ENCODE data around the gene PLA2G2D. TPM values are rescaled to one million over a fixed set of nuclear protein-coding genes. Genes with fewer than 3 reads are reported as not detected.
A peak's percentile ranks its signal among the peaks of the same experiment; 100 is the strongest.

The PLA2G2D gene
- total RNA-seq, 1 experiment from 2014 or later = not detected

DNA sequence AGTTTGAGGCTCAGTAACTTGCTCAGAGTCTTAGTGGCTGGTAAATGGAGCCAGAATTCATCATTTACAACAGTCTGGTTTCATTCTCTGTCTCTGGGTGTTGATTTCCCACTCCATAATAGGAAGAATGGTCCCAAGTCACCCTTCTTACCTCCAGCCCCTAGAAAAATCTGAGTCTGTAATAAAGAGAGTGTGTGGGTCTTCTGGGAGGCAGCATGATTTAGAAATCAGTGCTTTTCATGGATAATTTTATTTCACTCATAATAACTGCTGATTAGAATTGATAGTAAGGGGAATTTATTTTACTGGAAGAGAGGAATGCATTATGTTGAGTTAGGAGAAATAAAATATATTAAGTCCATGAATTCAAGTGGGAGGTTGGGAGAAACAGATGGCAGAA, 2.1 kb downstream of the PLA2G2D start:
- DNase-seq (ENCODE audit: extremely low read depth, low read depth) = no peak

DNA sequence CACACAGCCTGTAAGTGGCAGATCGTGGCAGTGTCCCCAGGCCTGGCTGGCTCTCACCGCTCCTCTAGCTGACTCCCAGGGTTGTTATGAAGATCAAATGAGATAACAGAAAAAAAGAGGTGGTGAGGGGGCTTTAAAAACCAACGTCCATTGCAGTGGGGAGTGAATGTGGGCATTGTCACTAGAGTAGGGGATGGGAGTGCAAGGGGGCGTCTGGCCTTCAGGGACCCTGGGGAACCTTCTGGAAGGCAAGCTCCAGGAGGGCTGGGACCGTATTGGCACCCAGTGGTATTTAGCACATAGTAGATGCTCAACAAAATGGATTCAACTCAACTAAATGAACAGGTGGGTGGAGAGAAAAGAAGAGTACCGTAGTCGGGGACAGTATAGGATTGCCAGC, 3.4 kb downstream of the PLA2G2D start:
- DNase-seq (ENCODE audit: extremely low read depth, low read depth) = no peak

DNA sequence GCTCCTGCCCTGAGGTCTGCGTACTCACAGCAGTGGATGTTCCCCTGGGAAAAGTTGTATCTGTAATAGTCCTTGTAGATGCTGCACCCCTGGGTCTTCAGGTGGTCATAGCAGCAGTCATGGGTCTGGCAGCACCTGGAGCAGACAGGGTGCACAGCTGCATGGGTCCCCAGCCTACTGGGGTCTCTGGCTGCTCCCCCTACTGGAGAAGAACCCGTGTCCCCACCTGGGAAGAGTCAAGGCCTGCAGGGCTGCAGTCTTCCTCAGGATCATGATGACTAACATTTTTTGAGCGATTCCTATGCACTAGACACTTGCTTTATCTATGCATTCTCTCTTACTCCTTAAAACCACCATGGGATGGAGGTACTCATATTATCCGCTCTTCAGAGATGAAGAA, 3.9 kb downstream of the PLA2G2D start:
- DNase-seq (ENCODE audit: extremely low read depth, low read depth) = no peak

DNA sequence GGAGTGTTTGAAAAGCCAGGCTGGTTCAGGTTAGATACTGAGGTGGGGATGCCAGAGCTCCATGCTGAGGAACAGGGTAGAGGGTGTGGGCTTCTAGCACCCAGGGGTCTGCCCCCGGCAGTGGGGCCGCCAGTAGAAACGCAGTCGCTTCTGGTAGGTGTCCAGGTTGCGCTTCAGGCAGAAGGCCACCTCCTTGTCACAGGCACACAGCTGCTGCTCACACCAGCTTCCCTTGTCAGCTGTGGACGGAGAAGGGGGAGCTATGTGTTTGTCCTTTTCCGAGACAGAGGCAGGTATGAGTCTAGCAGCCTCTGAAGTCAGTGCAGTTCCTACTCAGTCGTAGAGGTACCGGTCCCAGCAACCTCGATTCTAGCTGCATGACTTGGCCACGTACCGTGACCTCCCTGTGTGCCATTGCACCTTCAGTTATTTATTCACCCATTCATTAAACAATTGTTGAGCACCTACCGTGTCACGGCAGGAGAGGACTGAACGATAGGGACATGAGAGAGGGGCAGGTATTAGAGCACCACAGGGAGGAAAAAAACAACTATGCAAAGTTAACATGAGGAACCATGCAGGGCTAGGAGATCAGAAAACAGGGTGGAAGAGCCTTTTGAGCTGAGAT, 5.2 kb downstream of the PLA2G2D start:
- no peak for DNase-seq (ENCODE audit: extremely low read depth, low read depth)

DNA sequence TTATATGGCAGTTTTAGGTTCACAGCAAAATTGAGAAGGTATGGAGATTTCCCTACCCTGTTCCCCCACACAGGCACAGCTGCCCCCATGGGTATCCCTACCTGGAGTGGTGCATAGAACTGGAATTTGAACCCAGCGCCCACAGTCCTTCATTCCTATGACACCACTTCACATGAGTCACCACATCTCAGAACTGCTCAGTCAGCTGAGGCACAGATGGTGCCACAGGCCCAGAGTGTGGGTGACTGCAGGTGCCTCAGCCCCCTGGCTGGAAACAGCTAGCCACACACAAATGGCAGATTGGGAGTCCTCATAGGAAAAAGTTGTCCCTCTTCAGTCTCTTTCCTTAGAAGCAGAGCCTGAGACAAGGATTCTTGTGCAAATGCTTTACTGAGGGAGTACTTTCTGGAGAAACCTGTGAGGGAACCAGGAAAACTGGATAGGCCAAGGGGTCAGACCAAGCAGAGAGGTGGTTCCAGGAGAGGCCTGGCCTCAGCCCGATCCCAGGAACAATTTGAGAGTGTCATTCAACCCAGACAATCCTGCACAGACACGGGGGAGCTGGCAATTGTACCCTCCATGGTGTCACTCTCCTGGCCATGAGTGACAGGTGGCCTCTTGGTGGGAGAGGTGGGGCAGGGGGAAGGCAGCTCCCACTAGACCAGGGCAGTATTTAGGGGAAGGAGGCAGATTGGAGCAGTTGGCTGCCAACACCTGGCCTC, 6.9 kb downstream of the PLA2G2D start:
- no peak for DNase-seq (ENCODE audit: extremely low read depth, low read depth)

DNA sequence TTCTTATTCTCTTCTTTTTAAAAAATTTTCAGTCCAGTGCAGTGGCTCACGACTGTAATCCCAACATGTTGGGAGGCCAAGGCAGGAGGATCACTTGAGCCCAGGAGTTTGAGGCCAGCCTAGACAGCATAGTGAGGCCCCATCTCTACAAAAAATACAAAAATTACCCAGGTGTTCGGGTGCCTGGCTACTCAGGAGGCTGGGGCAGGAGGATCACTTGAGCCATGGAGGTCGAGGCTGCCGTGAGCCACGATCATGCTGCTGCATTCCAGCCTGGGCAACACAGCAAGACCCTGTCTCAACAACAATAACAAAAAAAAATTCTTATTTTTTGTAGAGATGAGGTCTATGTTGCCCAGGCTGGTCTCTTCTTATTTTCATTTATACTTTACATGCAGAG, 7.9 kb downstream of the PLA2G2D start:
- no peak for DNase-seq (ENCODE audit: extremely low read depth, low read depth)

DNA sequence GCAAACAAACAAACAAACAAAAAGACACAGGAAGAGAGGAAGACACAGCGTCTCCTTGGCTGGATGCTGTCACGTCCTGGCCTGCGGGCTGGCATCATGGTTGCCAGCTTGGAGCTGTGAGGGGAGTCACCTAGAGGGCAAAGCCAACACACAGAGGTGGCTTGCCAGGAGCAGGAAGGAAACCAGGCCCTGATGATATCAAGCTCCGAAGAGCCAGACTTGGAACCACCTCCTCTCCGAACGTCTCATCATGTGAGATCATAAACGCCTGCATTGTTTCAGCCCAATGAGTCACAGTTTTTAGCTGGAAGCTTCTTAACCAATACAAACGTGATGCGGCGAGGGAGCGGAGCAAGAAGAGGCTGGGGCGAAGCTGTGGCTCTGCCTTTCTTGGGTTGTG, 8.7 kb downstream of the PLA2G2D start:
- DNase-seq (ENCODE audit: extremely low read depth, low read depth) = no peak

DNA sequence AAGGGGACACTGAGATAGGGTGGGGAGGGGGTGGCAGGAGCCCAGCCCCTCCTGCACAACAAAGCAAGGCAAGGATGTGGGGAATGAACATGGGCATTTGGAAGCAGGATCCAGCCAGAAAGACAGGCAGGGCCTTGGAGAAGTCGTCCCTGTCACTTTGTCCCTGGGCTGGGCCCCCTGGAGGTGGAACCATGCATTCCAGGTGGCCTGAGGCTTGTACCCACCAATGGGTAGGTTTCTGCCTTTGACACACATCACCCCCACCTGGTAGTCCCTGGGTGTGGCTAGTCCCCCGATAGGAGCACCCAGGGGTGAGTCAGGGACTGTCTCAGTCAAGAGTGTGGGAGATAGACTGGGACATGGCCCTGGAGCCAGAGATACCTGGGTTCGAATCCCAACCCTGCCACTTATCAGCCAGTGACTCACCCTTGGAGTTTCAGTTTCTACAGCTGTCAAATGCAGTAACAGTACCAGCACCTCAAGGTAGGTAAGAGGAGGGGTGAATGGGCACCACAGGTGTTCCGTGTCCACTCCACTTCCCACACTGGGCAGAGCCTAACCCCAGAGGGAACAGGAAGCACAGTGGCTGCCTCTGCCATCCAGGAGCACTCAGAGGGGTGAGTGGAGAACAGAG, 10.0 kb downstream of the PLA2G2D start:
- DNase-seq (ENCODE audit: extremely low read depth, low read depth) = no peak

DNA sequence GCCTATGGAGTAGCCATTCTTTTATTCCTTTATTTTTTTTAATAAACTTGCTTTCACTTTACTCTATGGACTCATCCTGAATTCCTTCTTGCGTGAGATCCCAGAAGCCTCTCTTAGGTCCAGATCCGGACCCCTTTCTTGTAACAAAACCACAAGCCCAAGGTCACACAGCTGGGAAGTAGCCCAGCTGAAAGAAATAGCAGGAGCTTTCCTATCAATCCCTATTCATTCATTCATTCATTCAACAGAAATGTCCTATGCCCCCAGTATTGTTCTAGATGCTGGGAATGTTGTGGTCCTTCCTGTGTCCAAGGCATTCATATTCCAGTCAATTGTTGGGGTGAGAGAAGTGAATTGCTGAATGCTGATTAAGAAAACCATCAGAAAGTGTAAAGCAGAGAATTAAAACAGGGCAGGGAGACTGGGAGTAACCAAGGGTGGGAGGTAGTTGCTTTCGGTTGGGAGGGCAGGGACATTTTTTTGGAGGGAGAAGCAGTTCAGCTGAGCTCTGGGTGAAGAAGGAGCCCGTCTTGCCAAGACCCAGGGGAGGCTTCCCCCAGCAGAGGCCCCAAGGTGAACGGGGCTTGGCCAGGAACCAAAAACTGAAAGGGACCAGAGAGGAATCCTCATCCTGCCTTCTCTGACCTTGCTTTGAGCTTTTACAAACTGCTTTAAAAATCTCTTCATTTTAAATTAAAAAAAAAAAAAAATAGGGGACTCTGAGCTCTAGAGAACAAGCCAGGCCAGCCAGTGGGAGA, 10.8 kb downstream of the PLA2G2D start:
- DNase-seq (ENCODE audit: extremely low read depth, low read depth) = no peak

DNA sequence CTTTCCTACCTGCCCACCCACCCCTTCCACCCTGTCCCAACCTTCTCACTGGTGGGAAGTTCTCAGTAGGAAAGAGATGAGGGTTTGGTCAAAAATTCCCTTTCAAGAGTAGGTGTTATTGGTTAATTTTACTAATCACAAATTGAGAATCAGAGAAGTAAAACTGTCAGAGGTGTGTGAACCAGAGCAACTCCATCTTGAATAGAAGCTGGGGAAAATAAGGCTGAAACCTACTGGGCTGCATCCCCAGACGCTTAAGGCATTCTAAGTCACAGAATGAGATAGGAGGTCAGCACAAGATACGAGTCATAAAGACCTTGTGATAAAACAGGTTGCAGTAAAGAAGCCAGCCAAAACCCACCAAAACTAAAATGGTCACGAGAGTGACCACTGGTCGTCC, 11.5 kb downstream of the PLA2G2D start:
- no peak for DNase-seq (ENCODE audit: extremely low read depth, low read depth)

DNA sequence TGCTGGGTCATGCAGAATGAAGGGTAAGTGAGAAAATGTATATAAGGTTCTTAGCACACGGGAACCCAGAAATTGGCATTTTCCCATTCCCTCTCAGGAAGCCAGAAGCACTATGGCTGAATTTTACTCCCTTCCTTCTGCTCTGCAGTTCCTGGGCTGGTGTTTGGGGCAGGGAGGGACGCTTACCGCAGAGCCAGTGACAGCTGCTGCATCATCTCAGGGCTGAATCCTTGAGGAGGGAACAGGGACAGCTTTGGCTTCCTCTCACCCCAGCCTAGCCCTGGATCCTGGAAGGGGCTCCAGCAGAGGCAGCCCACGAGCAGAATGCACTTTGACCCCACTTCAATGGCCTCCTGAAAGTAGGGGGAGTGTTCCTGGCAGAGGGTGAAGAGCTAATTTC, 12.0 kb downstream of the PLA2G2D start:
- DNase-seq (ENCODE audit: extremely low read depth, low read depth) = no peak

DNA sequence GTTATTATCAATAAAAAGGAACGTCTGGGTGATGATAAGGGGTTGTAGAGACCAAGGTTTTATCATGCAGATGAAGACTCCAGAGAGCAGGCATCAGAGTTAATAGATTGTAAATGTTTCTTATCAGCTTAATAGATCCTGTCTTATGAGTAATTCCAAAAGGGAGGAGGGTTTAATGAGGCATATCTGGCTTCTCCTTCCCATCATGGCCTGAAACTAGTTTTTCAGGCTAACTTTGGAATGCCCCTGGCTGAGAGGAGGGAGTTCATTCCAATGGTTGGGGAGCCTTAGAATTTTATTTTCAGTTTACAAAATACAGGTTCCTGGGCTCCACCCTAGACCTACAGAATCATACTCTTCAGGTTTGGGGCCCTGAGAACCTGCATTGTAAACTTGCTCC, 13.5 kb downstream of the PLA2G2D start:
- no peak for DNase-seq (ENCODE audit: extremely low read depth, low read depth)

DNA sequence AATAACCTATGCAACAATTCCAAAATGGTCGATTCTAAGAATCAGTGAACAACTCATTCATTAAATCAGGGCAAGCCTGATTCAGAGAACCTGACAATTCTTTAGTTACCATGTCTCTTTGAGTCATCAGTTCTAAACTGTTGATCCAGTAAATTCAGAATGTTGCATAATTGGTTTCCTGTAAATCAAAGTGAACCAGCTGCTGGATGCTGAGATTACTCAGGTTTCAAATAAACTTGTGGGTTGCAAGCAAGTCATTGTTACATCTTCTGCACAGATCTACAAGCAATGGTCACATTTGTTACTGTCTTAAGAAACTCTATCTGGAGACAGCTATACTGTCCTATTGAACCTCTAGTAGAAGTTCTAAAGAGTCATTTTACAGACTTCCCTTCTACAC, 16.5 kb downstream of the PLA2G2D start:
- no peak for DNase-seq (ENCODE audit: extremely low read depth, low read depth)

DNA sequence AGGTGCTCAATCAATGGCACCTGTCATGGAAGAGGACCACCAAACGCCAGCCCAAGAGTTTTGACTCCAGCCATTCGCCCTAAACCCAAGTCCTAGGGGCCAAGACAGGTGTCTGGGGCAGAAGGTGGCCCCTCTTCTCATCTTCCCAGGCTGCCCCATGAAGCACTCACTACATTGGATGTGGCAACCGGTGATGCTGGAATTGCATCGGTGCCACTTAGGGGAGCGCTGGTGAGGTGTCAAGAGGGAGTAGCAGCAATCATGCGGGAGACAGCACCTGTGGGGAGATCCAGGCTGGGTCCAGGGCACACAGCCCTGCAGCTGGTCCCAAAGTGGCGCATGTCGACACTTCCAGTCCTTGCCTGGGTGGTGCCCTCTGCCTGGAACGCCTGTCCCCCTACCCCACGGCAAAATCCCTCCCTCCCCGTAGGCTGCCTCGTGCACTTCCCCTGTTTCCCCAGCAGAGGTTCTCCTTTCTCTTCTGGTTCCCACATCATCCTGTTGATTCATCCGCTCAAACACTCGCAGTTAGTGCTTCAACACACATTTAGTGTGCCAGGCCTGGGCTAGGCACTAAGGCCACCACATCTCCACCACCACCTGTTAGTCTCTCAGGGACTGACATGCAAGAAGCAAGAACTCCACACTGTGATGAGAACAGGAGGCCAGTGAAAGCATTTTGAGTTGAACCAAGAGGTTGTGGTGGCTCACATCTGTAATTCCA, 18.5 kb downstream of the PLA2G2D start:
- DNase-seq (ENCODE audit: extremely low read depth, low read depth) = peak; percentile 18

DNA sequence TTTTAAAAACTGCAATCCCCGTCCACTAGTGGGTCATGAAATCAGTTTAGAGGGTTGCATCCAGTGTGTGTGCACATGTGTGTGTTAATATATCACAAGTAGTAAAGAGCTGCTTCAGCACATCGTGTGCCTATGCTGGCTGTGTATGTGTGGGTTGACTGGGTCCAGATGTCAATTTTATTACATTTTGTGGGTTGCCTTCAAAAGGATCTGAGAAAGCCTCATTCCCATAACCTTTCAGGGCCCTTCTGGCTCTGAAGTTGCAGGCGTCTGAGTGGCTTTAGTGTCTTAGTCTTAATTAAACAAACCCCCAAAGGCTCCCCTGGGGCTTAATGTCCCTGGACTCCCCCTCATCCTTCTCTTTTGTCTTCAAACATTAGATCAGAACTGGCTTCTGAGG, 19.8 kb downstream of the PLA2G2D start:
- no peak for DNase-seq (ENCODE audit: extremely low read depth, low read depth)

DNA sequence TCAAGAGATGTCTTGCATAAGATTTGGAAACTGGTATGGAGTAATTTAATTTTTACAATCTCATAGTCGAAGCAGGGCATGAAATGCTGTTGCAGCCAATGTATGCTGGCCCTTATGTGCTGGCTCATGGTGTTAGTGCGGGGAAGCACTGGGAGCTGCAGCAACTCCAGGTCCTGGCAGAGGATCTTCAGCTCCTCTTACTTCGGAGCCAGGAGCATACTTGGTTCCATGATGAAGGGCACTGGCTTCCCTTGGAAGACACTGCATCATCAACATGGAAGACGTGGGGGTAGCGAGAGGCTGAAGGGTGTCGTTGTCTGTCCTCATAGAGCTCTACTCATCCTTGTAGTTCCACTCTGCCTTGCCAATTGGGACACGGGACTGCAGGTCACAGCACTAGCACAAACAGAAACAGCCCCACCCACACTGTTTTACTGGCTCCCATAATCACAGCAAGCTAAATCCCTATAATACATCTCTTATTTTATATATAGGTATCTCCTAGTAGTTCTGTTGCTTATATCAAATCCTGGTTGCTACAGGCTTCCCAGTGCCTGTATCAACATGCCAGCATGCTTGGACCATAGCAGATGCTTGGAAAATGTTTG, 22.4 kb downstream of the PLA2G2D start:
- DNase-seq (ENCODE audit: extremely low read depth, low read depth) = no peak

DNA sequence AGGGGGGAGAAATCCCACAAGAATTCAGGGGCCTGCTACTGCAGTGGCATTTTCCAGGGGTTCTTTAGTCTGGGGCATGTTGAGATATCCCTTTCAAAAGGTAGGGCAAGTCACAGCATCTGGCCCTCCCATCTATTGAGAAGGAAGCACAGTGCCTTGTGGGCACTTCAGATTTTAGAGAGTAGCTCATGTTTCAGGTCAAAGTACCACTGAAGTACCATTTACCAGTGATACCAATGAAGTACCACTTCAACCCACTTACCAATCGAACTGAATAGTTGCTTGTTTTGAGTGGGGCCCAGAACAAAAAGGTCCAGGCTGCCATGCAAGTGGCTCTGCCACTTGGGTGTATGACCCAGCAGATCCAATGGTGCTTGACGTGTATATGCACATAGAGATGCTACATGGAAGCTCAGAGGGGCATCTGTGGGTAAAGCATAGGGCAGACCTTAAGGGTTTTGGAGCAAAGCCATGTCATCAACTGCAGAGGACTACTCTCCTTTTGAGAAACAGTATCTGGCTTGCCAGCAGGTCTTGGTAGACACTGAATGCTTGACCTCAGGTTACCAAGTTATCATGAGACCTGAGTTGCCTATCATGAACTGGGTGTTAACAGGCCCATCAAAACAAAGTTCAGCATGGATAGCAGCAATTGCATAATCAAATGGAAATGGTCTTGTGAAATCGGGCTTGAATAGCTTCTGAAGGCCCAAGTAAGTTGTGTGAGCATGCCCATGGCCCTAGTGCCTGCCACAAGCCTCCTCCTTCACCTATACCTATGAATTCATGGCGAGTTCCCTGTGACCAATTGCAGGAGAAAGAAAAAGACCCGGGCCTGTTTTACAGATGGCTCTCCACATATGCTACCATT, 23.5 kb downstream of the PLA2G2D start:
- no peak for DNase-seq (ENCODE audit: extremely low read depth, low read depth)

DNA sequence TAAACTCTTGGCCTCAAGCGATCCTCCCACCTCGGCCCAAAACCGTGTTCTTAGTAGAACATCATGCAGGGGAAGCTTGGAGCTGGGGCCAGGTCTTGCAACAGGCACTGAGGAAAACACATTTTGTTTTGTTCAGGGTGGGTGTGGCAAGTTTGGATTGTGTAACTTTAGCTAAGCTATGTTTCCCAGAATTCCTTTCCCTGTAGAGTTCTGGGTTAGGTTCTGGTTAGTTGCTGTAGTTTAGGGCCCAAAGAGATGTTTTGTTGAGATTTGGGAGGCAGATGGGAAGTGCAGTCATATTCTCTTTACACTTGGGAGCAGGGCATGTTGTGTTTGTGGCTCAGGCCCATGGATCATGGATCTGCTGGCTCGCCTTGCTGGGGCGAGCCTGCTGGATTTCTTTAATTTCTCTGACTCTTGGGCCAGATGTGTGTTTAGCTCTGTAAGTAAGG, 25.4 kb downstream of the PLA2G2D start:
- DNase-seq (ENCODE audit: extremely low read depth, low read depth) = no peak

DNA sequence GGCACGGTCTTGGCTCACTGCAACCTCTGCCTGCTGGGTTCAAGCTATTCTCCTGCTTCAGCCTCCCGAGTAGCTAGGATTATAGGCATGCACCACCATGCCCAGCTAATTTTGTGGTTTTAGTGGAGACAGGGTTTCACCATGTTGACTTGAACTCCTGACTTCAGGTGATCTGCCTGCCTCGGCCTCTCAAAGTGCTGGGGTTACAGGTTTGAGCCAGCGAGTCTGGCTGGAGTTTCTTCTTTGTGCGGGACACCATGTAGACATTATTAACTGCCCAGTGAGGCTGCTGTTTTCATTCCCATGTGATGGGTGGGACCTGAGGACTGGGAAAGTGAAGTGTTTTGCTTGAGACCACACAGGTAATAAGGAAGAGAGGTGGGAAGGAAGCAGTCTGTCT, 26.0 kb downstream of the PLA2G2D start:
- DNase-seq (ENCODE audit: extremely low read depth, low read depth) = no peak
